SW 1271 (cell line): ENCODE results near the gene GCC1.

Experiments
- DNase-seq, 2 experiments: peaks; one replicate each; lab custom pipeline; 2025; lab: John Stamatoyannopoulos, UW

Gene GCC1

GRCh38 chr7:127536741-127537140 lies 48.7 kb downstream of the GCC1 start:
- DNase-seq = no peak

GRCh38 chr7:127536394-127536691 lies 49.1 kb downstream of the GCC1 start:
- DNase-seq = no peak

GRCh38 chr7:127535546-127536393 lies 49.6 kb downstream of the GCC1 start:
- DNase-seq = no peak

GRCh38 chr7:127534636-127535035 lies 50.8 kb downstream of the GCC1 start:
- DNase-seq = no peak

GRCh38 chr7:127532736-127533135 lies 52.7 kb downstream of the GCC1 start:
- no peak for DNase-seq

GRCh38 chr7:127532151-127532550 lies 53.2 kb downstream of the GCC1 start:
- no peak for DNase-seq
